GM12875 (cell line): ENCODE measurements around the gene DOCK2.
"Not testable (repeated sequence)": the region's sequence is repeated elsewhere in the genome, so short reads cannot be mapped to it uniquely, and the experiment has no call there.

Source experiments
- H3K4me3 ChIP-seq: one replicate; pipeline ENCODE4 v1.5.1; 2011; ENCODE audit warnings: low read depth, low read length, control low read depth
- TF ChIP-seq, protein P1 (sequence below): IDR thresholded peaks from 2 replicates; pipeline ENCODE4 v1.5.1; 2011; ENCODE audit warnings: low read depth, mild to moderate bottlenecking, control low read depth, inconsistent platforms, low read length, moderate library complexity, borderline replicate concordance; ENCODE audit not compliant: insufficient read depth

The DOCK2 gene

DNA sequence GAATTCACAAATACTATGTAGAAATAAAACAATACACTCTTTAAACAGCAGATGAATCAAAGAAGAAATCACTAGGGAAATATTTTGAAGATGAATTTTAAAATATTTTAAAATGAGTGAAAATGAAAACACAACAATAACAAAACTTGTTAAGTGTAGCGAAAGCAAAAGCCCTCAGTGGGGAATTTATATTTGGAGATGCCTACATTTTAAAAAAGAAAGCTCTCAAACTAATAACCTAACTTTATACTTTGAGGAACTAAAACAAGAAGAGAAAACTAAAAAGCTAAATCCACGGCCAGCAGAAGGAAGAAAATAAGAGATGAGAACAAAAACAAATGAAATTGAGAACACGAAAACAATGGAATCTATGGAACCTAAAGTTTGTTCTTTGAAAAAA, 30.8 kb upstream of the DOCK2 start:
- H3K4me3 ChIP-seq: no peak overlapping the region
- TF ChIP-seq, protein P1, sequence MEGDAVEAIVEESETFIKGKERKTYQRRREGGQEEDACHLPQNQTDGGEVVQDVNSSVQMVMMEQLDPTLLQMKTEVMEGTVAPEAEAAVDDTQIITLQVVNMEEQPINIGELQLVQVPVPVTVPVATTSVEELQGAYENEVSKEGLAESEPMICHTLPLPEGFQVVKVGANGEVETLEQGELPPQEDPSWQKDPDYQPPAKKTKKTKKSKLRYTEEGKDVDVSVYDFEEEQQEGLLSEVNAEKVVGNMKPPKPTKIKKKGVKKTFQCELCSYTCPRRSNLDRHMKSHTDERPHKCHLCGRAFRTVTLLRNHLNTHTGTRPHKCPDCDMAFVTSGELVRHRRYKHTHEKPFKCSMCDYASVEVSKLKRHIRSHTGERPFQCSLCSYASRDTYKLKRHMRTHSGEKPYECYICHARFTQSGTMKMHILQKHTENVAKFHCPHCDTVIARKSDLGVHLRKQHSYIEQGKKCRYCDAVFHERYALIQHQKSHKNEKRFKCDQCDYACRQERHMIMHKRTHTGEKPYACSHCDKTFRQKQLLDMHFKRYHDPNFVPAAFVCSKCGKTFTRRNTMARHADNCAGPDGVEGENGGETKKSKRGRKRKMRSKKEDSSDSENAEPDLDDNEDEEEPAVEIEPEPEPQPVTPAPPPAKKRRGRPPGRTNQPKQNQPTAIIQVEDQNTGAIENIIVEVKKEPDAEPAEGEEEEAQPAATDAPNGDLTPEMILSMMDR: no peak

- TF ChIP-seq, protein P1: no peak
- no peak overlapping the region for H3K4me3 ChIP-seq
Observed at GRCh38 chr5:169607882-169608281, 29.2 kb upstream of the DOCK2 start.

DNA sequence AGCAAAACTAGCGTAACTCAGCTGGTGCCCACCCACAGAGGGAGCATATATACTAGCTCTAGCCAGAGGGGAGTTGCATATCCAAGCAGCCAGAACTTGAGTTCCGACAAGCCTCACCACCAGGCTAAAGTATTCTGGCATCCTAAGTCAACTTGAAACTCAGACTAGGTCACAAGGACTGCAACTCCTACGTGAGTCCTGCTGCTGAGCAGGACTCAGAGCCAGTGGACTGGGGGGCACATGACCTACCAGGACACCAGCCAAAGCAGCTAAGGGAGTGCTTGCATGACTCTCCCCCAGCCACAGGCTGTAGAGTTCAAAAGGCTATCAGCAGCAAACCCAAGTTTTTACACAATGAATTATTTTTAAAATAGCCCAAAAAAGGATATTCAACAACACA, 27.4 kb upstream of the DOCK2 start:
- no peak overlapping the region for H3K4me3 ChIP-seq
- TF ChIP-seq, protein P1: no peak

DNA sequence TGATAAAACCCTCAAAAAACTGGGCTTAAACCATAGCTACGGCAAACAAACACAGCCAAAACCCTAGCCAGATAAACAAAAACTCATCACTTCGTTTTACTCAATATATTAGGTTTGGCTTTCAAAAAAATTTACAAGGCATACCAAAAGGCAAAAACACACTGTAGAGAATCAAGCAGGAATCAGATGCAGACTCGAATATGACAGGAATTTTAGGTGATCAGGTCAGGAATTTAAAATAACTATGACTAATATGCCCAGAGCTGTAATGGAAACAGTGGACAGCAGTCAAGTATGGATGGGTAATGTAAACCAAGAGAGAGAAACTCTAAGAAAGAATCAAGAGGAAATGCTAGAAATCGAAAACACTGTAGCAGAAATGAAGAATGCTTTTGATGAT, 26.5 kb upstream of the DOCK2 start:
- TF ChIP-seq, protein P1: no peak
- H3K4me3 ChIP-seq: no peak overlapping the region

- TF ChIP-seq, protein P1: no peak
Observed at GRCh38 chr5:169615561-169615960, 21.5 kb upstream of the DOCK2 start.

GRCh38 chr5:169624307-169624706, 12.8 kb upstream of the DOCK2 start:
- not testable (repeated sequence) for H3K4me3 ChIP-seq

More at GRCh38 chr5:169615561-169615960, 21.5 kb upstream of the DOCK2 start:
- H3K4me3 ChIP-seq: no peak overlapping the region

DNA sequence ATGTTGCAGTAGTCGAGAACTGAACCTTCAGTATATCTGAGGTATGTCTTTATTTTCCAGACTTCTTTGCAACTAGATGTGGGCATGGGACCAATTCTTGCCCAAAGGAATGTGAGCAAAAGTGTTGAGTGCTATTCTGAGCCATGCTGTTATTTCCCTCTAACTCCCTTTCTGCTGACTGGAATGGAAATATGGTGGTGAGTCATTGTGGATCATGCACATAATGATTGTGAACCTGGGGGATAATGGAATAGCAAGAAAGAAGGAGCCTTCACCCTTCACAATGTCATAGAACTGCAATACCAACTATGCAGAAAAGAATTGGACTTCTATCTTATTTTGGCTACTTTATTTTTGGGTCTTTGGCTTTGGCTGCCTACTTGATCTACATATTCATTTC, 10.3 kb upstream of the DOCK2 start:
- TF ChIP-seq, protein P1: no peak
- H3K4me3 ChIP-seq: no peak overlapping the region

- TF ChIP-seq, protein P1: no peak
- H3K4me3 ChIP-seq: no peak overlapping the region
Observed at GRCh38 chr5:169627551-169627950, 9.5 kb upstream of the DOCK2 start.
